ENCODE data around the gene PRDX1.
A peak's percentile ranks its signal among the peaks of the same experiment; 100 is the strongest.
"Not testable (repeated sequence)": the region's sequence is repeated elsewhere in the genome, so short reads cannot be mapped to it uniquely, and the experiment has no call there.

PRDX1 gene

GRCh38 chr1:45503462-45504360, 18.0 kb downstream of the PRDX1 start:
- DNase-seq (ENCODE audit: low read depth): no peak

DNA sequence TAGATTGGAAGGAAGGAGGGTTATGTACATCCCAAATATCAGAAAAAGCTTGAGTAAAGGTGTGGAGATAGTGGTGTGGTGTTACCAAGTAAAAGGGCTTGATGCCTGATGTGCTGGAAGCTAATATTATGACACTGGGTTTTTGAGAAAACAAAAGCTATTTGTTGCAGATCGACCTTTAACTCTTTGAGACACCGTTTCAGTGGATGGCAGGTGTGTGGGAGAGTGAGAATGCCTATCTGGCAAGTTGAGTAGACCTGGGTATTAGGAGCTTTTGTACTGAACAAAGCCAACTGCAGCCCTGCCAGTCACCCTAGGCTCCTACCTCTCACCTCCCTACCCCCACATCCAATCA, 20.2 kb downstream of the PRDX1 start:
- no peak for DNase-seq (ENCODE audit: low read depth)

- no peak for DNase-seq (ENCODE audit: low read depth)
Observed at GRCh38 chr1:45499415-45499769, 22.3 kb downstream of the PRDX1 start.

GRCh38 chr1:45498279-45498678, 23.4 kb downstream of the PRDX1 start:
- DNase-seq (ENCODE audit: low read depth): no peak

DNA sequence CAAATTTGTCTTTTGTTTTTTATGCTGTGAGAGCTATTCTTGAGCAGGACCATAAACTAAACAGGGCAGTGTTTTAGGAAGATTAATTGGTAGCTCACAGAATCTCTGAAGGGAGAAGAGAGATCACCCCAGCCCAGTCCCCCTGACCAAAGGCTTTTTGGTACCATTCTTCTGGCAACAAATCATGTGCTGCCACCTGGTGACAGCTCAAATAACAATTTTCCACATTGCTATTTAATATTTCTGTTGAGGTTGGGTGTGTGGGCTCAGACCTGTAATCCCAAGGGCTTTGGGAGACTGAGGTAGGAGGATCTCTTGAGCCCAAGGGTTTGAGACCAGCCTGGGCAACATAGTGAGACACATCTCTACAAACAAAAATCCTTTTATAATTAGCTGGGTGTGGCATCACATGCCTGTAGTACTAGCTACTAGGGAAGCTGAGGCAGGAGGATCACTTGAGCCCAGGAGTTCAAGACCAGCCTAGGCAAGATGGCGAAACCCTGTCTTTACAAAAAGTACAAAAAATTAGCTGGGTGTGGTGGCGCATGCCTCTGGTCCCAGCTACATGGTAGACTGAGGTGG, 28.5 kb downstream of the PRDX1 start:
- DNase-seq (ENCODE audit: low read depth): no peak

- DNase-seq (ENCODE audit: low read depth): no peak
Observed at GRCh38 chr1:45492691-45493090, 29.0 kb downstream of the PRDX1 start.

GRCh38 chr1:45491487-45492260, 30.0 kb downstream of the PRDX1 start:
- no peak for DNase-seq (ENCODE audit: low read depth)

GRCh38 chr1:45490626-45491486, 30.8 kb downstream of the PRDX1 start, which contains the start of gene TESK2:
TSS of gene TESK2 (minus strand) at chr1:45491163. CDS start at chr1:45457785, 33,378 bp downstream.
- DNase-seq (ENCODE audit: low read depth): peak; percentile 96

DNA sequence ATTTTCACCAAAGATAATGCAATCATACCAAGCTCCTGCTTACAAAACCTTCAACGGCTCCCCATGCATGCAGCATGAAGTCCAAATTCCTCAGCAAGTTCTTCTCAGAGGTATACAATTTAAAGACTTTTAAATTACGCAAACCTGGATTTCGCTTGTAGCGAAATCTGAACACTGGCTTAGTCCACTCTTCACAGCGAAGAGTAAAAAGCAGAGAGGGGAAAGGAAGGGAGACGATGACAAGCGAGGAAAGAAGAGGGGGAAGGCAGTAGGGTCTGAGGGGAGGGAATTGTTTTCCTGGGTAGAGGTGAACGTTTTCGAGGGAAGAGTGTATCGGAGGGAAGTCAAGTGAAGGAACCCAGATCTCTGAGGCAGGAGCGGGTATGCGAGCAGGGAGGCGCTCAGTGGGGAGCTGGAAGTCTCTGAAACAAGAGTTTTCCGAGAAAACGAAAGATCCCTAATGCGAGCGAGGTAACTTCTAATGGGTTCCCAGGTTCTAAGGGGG, 31.5 kb downstream of the PRDX1 start:
- DNase-seq (ENCODE audit: low read depth): no peak

GRCh38 chr1:45489379-45489778, 32.3 kb downstream of the PRDX1 start:
- not testable (repeated sequence) for DNase-seq (ENCODE audit: low read depth)

DNA sequence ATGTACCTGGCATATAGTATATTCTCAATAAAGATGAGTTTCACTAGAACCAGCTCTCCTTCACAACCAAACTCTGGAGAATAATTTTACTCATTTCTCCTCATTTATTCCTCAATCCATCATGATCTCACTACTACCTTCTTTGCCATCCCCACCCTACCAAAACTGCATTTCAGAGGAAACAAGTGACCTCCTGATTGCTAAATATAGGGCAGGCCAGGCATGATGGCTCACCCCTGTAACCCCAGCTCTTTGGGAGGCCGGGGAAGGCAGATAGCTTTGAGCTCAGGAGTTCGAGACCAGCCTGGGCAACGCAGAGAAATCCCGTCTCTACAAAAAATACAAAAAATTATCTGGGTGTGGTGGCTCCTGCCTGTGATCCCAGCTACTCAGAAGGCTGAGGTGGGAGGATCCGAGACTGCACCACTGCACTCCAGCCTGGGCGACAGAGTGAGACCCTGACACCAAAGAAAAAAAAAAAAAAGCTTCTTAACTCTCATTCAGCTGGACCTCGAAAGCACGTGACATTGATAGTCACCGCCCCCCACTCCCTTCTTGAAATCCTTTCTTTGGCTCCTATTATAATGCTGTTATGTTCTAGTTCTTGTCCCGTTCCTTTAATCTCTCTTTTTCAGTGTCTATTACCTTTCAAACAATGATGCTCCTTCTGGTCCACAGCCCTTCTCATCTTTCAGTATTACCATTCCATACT, 32.9 kb downstream of the PRDX1 start:
- no peak for DNase-seq (ENCODE audit: low read depth)

GRCh38 chr1:45485949-45486348, 35.7 kb downstream of the PRDX1 start:
- DNase-seq (ENCODE audit: low read depth): no peak

GRCh38 chr1:45479039-45479748, 42.5 kb downstream of the PRDX1 start:
- DNase-seq (ENCODE audit: low read depth): no peak

DNA sequence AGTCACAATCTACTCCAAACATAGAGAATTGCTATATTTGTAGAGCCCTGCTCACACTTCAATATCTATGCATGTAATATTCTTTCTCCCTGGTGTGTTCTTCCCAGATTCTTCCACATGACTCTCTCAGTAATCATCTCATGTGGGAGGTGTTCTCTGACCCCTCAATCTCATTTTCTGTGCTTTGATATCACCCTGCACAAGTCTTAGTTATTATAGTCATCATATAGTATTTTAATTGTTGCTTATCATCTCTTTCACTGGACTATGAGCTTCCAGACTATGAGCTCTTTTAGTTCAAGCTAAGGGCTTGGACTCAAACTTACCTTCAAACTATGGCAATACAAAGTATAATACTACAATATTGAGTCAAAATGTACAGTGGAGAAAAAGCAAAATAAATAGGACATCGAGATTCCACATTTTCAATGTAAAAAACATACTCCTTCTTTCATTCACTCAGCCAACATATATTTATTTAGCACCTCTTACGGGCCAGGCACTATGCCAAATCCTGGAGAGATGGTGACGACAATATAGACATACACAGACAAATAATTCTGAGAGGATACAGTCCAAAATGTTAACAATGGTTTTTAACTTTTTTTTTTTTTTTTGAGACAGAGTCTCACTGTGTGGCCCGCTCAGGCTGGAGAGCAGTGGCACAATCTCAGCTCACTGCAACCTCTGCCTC, 43.4 kb downstream of the PRDX1 start:
- DNase-seq (ENCODE audit: low read depth): no peak

- DNase-seq (ENCODE audit: low read depth): no peak
Observed at GRCh38 chr1:45477646-45478045, 44.0 kb downstream of the PRDX1 start.

- DNase-seq (ENCODE audit: low read depth): not testable (repeated sequence)
Observed at GRCh38 chr1:45474194-45474593, 47.5 kb downstream of the PRDX1 start.

- no peak for DNase-seq (ENCODE audit: low read depth)
Observed at GRCh38 chr1:45473302-45473701, 48.4 kb downstream of the PRDX1 start.

DNA sequence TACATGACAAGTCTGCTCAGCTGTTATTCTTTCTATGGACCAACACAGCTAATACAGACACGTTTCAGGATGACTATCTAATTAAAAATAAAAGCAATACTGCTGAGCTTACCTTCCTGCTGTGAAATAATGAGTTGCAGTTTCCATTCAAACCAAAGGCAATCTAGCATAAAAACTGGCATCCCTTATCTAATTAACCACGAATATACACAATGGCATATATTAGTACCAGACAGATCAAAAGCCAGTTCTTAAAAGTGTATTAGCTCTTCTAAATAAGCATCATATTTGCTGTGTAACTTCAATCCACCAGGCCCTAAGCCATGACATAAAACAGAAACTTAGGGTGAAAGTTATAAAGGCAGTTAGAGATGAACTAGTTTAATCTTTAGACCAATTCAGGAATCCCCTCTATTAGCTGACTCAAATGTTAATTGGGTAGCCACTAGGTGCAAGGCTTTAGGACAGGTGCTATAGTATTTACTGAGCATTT, 51.3 kb downstream of the PRDX1 start:
- DNase-seq (ENCODE audit: low read depth): no peak

DNA sequence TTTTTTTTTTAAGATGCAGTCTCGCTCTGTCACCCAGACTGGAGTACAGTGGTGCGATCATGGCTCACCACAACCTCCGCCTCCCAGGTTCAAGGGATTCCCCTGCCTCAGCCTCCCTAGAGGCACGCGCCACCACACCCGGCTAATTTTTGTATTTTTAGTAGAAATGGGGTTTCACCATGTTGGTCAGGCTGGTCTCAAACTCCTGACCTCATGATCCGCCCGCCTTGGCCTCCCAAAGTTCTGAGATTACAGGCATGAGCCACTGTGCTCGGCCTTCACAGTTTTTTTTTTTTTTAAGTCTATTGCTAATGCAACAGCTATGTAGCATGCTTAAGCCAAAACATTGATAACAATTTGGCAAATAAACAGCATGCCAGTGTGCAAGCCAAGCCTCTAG, 54.3 kb downstream of the PRDX1 start:
- not testable (repeated sequence) for DNase-seq (ENCODE audit: low read depth)

GRCh38 chr1:45465277-45465676, 56.4 kb downstream of the PRDX1 start:
- no peak for DNase-seq (ENCODE audit: low read depth)

Data from HS-27A (cell line).